GM12878 (cell line): ENCODE measurements around the gene SAMD9L. TPM values are rescaled to one million over a fixed set of nuclear protein-coding genes. Genes with fewer than 3 reads are reported as not detected.

Experiments used
- ATAC-seq: fragments of 200-7000 bp; cut with Tn5 transposase; 3 replicates; pipeline ENCODE4 v1.9.1; 2020; ENCODE audit warnings: mild to moderate bottlenecking, moderate library complexity
- BruUV-seq: library from RNA; stranded (reverse); fragments of 400-500 nt; replicated peaks from 2 replicates; lab custom pipeline; 2021; lab: Mats Ljungman, UMichigan
- CTCF ChIA-PET: fragments of 300-600 bp; sonication (Branson Sonifier 250); formaldehyde crosslinking; extraction: SDS; loops from one replicate; lab custom pipeline; 2021; ENCODE audit warnings: inconsistent platforms; lab: Yijun Ruan, JAX
- POLR2A ChIA-PET: fragments of 350-600 bp; formaldehyde crosslinking; extraction: SDS; loops from one replicate; lab custom pipeline; 2021; ENCODE audit warnings: inconsistent platforms; lab: Charles Lee
- RAD21 ChIA-PET: fragments of 300-600 bp; sonication (Branson Sonifier 250); formaldehyde crosslinking; loops from one replicate; lab custom pipeline; 2023; ENCODE audit warnings: antibody characterized with exemption; ENCODE audit not compliant: unreplicated experiment; lab: Charles Lee
- SMC1A ChIA-PET: fragments of 300-600 bp; sonication (Branson Sonifier 250); formaldehyde crosslinking; loops from one replicate; lab custom pipeline; 2023; ENCODE audit not compliant: unreplicated experiment, uncharacterized antibody; lab: Charles Lee
- DNase-seq: peaks from one replicate; pipeline ENCODE4 v3.0.0-alpha.2; 2011; ENCODE audit warnings: low read depth, low spot score
- FAIRE-seq: peaks from 3 replicates; lab custom pipeline; 2011; peaks lifted over from hg19 to GRCh38; lab: Jason Lieb, UNC
- H2AFZ ChIP-seq: 2 replicates; pipeline ENCODE4 v1.6.0; 2011; ENCODE audit warnings: low read depth, low read length, control low read depth; ENCODE audit not compliant: control insufficient read depth
- H3K27ac ChIP-seq: 2 replicates; pipeline ENCODE4 v1.5.1; 2011; ENCODE audit warnings: control low read depth; ENCODE audit not compliant: control insufficient read depth, insufficient read depth
- H3K27me3 ChIP-seq, 2 experiments: replicated peaks in 1 of 2; 2 replicates each; pipeline versions ENCODE4 v1.6.0 to v1.6.1; 2011; ENCODE audit warnings: low read length in 1 of 2; ENCODE audit not compliant: control insufficient read depth in 2 of 2, insufficient read depth in 2 of 2
- H3K36me3 ChIP-seq, 2 experiments: 2 replicates each; pipeline ENCODE4 v1.5.1; 2011; ENCODE audit warnings: low read length in 1 of 2; ENCODE audit not compliant: control insufficient read depth in 2 of 2, insufficient read depth in 2 of 2
- H3K4me1 ChIP-seq: 2 replicates; pipeline ENCODE4 v1.6.1; 2011; ENCODE audit warnings: mild to moderate bottlenecking, low read length, moderate library complexity, mixed read lengths; ENCODE audit not compliant: control insufficient read depth, insufficient read depth
- H3K4me2 ChIP-seq: 2 replicates; pipeline ENCODE4 v1.6.0; 2011; ENCODE audit warnings: control low read depth; ENCODE audit not compliant: control insufficient read depth, insufficient read depth
- H3K4me3 ChIP-seq: fragments of 200-600 bp; sonication (generic); 2 replicates; pipeline ENCODE4 v1.5.1; 2016
- H3K79me2 ChIP-seq: 2 replicates; pipeline ENCODE4 v1.6.0; 2011; ENCODE audit warnings: low read length; ENCODE audit not compliant: control insufficient read depth, insufficient read depth
- H3K9ac ChIP-seq: 2 replicates; pipeline ENCODE4 v1.8.0; 2011; ENCODE audit warnings: low read length, control low read depth, mixed read lengths; ENCODE audit not compliant: control insufficient read depth, insufficient read depth
- H3K9me3 ChIP-seq: replicated peaks from 3 replicates; pipeline ENCODE4 v1.5.1; 2011; ENCODE audit warnings: mild to moderate bottlenecking, low read length; ENCODE audit not compliant: control insufficient read depth, insufficient read depth
- H4K20me1 ChIP-seq: 2 replicates; pipeline ENCODE4 v1.6.0; 2011; ENCODE audit not compliant: control insufficient read depth, insufficient read depth
- BHLHE40 ChIP-seq, 2 experiments: fragments of 450-650 bp in 1 of 2; IDR thresholded peaks; 2 replicates each; pipeline ENCODE4 v1.6.1; 2011 to 2017; ENCODE audit warnings: low read depth in 2 of 2, borderline replicate concordance in 1 of 2, improper control_type of control experiment in 1 of 2, low read length in 1 of 2, mild to moderate bottlenecking in 1 of 2
- CEBPZ ChIP-seq: fragments of 150-350 bp; IDR thresholded peaks from 2 replicates; pipeline ENCODE4 v1.6.1; 2016; ENCODE audit warnings: low read depth, low read length
- FOXM1 ChIP-seq: IDR thresholded peaks from 2 replicates; pipeline ENCODE4 v1.6.1; 2012; ENCODE audit warnings: low read depth, mild to moderate bottlenecking, inconsistent platforms, low read length, moderate library complexity
- WGBS: methylation state at CpG from one replicate; pipeline ENCODE4 v1.1.6; 2016; ENCODE audit warnings: low lambda C conversion rate; ENCODE audit not compliant: insufficient replicate concordance, insufficient coverage; ENCODE audit errors: missing lambda C conversion rate; 5-methylcytosine and 5-hydroxymethylcytosine counted together
- in situ Hi-C: fragments of 300-500 bp; cut with MboI; formaldehyde crosslinking; loops from 9 replicates; pipeline ENCODE4 v1.14.3; 2018; ENCODE audit warnings: mixed read lengths
- intact Hi-C: fragments of 100-400 bp; cut with micrococcal nuclease; formaldehyde crosslinking; loops from one replicate; pipeline ENCODE4 v1.14.2; 2022; ENCODE audit not compliant: unreplicated experiment
- polyA plus RNA-seq, 11 experiments: library from polyadenylated mRNA; depleted of rRNA in 4 of 11; unstranded in 6 of 11; stranded (reverse) in 5 of 11; fragments of >200 nt; fragmentation: Nextera tagmentation in 4 of 11; fragmentation: Illumina TruSeq in 1 of 11; extraction: Ambion mirVana in 4 of 11; extraction: Trizol in 1 of 11; gene quantifications; 1 replicate in 1 of 11; 2 replicates in 10 of 11; pipeline versions ENCODE4 v1.2.1 to v1.2.3, GENCODE V29; 2011 to 2016; ENCODE audit warnings: inconsistent platforms in 2 of 11, missing spikeins in 2 of 11, low read depth in 1 of 11
- total RNA-seq, 4 experiments: library from RNA; depleted of rRNA in 3 of 4; stranded (reverse); fragments of >200 nt in 3 of 4; fragmentation: Illumina TruSeq in 1 of 4; extraction: Trizol in 1 of 4; gene quantifications; 2 replicates each; pipeline versions ENCODE4 v1.2.1 to v1.2.3, GENCODE V29; 2013 to 2021
- TF ChIP-seq, protein P1 (sequence below): fragments of 450-650 bp; IDR thresholded peaks from 2 replicates; pipeline ENCODE4 v1.6.1; 2017; ENCODE audit warnings: antibody characterized with exemption, mild to moderate bottlenecking, moderate library complexity

Gene SAMD9L
- total and polyA plus RNA-seq, 10 of the 15 experiments (the other 5 are each of a cell fraction or from before 2014, with no cell fraction given): 22.3 to 51.3 (median 29.6) TPM

GRCh38 chr7:93146036-93146435 lies 2.1 kb downstream of the SAMD9L start (continued):
- TF ChIP-seq, protein P1, sequence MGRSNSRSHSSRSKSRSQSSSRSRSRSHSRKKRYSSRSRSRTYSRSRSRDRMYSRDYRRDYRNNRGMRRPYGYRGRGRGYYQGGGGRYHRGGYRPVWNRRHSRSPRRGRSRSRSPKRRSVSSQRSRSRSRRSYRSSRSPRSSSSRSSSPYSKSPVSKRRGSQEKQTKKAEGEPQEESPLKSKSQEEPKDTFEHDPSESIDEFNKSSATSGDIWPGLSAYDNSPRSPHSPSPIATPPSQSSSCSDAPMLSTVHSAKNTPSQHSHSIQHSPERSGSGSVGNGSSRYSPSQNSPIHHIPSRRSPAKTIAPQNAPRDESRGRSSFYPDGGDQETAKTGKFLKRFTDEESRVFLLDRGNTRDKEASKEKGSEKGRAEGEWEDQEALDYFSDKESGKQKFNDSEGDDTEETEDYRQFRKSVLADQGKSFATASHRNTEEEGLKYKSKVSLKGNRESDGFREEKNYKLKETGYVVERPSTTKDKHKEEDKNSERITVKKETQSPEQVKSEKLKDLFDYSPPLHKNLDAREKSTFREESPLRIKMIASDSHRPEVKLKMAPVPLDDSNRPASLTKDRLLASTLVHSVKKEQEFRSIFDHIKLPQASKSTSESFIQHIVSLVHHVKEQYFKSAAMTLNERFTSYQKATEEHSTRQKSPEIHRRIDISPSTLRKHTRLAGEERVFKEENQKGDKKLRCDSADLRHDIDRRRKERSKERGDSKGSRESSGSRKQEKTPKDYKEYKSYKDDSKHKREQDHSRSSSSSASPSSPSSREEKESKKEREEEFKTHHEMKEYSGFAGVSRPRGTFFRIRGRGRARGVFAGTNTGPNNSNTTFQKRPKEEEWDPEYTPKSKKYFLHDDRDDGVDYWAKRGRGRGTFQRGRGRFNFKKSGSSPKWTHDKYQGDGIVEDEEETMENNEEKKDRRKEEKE: no peak
- TF ChIP-seq, all 136 proteins: peak for 1

DNA sequence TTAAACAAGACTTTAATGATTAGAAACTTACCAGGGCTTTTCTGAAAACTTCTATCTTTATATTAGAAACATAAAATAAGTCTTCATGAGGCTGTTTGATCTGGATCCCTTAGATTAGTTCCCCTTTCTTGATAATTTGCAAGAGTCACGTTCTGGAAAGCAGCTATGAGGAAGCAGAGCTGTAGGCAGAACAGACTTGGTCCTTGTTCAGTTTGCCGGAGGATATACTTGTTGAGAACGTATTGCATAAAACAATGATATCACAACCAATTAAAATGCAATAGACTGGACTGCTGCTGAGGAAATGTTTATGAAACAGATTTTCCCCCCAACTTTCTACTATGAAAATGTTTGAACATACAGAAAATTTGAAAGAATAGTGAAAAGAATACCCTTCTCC lies 2.8 kb downstream of the SAMD9L start:
- in situ Hi-C loops (no loop called here), intact Hi-C loops (no loop called here)
- H4K20me1 ChIP-seq: no peaks in the 10 kb centered on the region
- no peaks in the 10 kb centered on the region; the same call in 1 of the 3 replicates for H3K9me3 ChIP-seq
- H3K36me3 ChIP-seq: peaks cover 0 to 35% of the 10 kb centered on the region in 2 experiments; a peak in 3 of 4 replicates
- FAIRE-seq (no peak), DNase-seq (no peak), ATAC-seq (peak; percentile 39)
- 68% methylated on average over 3 of the region's 3 CpGs for WGBS
- no peak overlapping the region for H2AFZ ChIP-seq
- H3K27me3 ChIP-seq: no peaks in the 10 kb centered on the region
- H3K79me2 ChIP-seq: peaks cover 32% of the 10 kb centered on the region
- POLR2A ChIA-PET: interaction anchor here (0.5 to 4.2 kb wide), 7 partner anchors 8 to 83 kb away, joined by 3 to 33 read pairs (median 4); partner anchors contain the start of gene SAMD9
- RAD21 ChIA-PET: interaction anchor here (0.7 to 4.7 kb wide), 5 partner anchors 25 to 242 kb away, joined by 3 to 35 read pairs (median 3); partner anchors contain the start of gene SAMD9
- peak overlapping the region; percentile 84 for H3K27ac ChIP-seq
- peaks cover 10% of the 10 kb centered on the region; the same call in 1 of the 2 replicates for H3K4me1 ChIP-seq
- no peak overlapping the region for H3K9ac ChIP-seq
- H3K4me3 ChIP-seq: peak overlapping the region; percentile 91
- SMC1A ChIA-PET: interaction anchor here (0.6 to 5.8 kb wide), 15 partner anchors 9 to 308 kb away, joined by 3 to 58 read pairs (median 7); partner anchors contain the start of genes HEPACAM2, SAMD9 and VPS50
- CTCF ChIA-PET: interaction anchor here (0.6 to 3.7 kb wide), 8 partner anchors 12 to 1011 kb away, joined by 3 to 19 read pairs (median 3); partner anchors contain the start of genes CYP51A1, PEX1, RBM48 and SAMD9
- TF ChIP-seq FOXM1 (no peak), CEBPZ (no peak), BHLHE40 (IDR thresholded peaks at IDR 0.05; ENCODE audit: borderline replicate concordance in 1 of 2, low read depth in 2 of 2, low read length in 1 of 2) (peak; percentile 77 to 84)
- TF ChIP-seq, all 136 proteins: peak for 1
- peak overlapping the region; percentile 72 for H3K4me2 ChIP-seq
- BruUV-seq: no TSS peak
